GM21447 (cell line): ENCODE data around the gene PRELP.

Experiments used
- ATAC-seq: cut with Tn5 transposase; IDR thresholded peaks from one replicate; pipeline ENCODE4 v1.9.1; 2021; ENCODE audit not compliant: unreplicated experiment

Gene PRELP

GRCh38 chr1:203521812-203522211 is 46.2 kb downstream of the PRELP start:
- ATAC-seq = no peak

- no peak for ATAC-seq
Observed at GRCh38 chr1:203522237-203522636, 46.6 kb downstream of the PRELP start.

- no peak for ATAC-seq
Observed at GRCh38 chr1:203523667-203524066, 48.1 kb downstream of the PRELP start.

GRCh38 chr1:203524152-203524551 is 48.5 kb downstream of the PRELP start:
- ATAC-seq = no peak

GRCh38 chr1:203524824-203525223 is 49.2 kb downstream of the PRELP start:
- no peak for ATAC-seq

- no peak for ATAC-seq
Observed at GRCh38 chr1:203525685-203526084, 50.1 kb downstream of the PRELP start.

GRCh38 chr1:203526130-203526529 is 50.5 kb downstream of the PRELP start:
- no peak for ATAC-seq

GRCh38 chr1:203526572-203526971 is 51.0 kb downstream of the PRELP start:
- no peak for ATAC-seq

GRCh38 chr1:203527013-203527412 is 51.4 kb downstream of the PRELP start:
- no peak for ATAC-seq

GRCh38 chr1:203528063-203528462 is 52.5 kb downstream of the PRELP start:
- ATAC-seq = no peak

GRCh38 chr1:203528976-203529835 is 53.6 kb downstream of the PRELP start:
- no peak for ATAC-seq

GRCh38 chr1:203531063-203531462 is 55.5 kb downstream of the PRELP start:
- ATAC-seq = no peak

GRCh38 chr1:203534012-203534411 is 58.4 kb downstream of the PRELP start:
- no peak for ATAC-seq

- ATAC-seq = no peak
Observed at GRCh38 chr1:203534526-203534925, 58.9 kb downstream of the PRELP start.

- no peak for ATAC-seq
Observed at GRCh38 chr1:203536575-203536974, 61.0 kb downstream of the PRELP start.

GRCh38 chr1:203536980-203537455 is 61.4 kb downstream of the PRELP start:
- no peak for ATAC-seq

GRCh38 chr1:203537806-203538464 is 62.3 kb downstream of the PRELP start:
- no peak for ATAC-seq

- no peak for ATAC-seq
Observed at GRCh38 chr1:203538726-203539125, 63.1 kb downstream of the PRELP start.

GRCh38 chr1:203539831-203540546 is 64.4 kb downstream of the PRELP start:
- no peak for ATAC-seq
